Thyroid gland (tissue), 4 donors: ENCODE data around the gene KCNJ15. TPM values are rescaled to one million over a fixed set of nuclear protein-coding genes. Genes with fewer than 3 reads are reported as not detected.

ENCODE experiments used
- DNase-seq, 2 donors: peaks; one replicate each; pipeline ENCODE4 v3.0.0-alpha.2; 2019
- H3K27ac ChIP-seq, 3 donors: fragments of 200-600 bp; sonication (generic); 1 replicate in 2 of 3; 2 replicates in 1 of 3; pipeline ENCODE4 v1.5.1; 2016 to 2019; ENCODE audit warnings: mild to moderate bottlenecking in 1 of 3, moderate library complexity in 1 of 3
- H3K27me3 ChIP-seq: fragments of 200-600 bp; sonication (generic); one replicate; pipeline ENCODE4 v1.5.1; 2019
- H3K36me3 ChIP-seq, 2 donors: fragments of 200-600 bp; sonication (generic); one replicate each; pipeline ENCODE4 v1.5.1; 2016 to 2019
- H3K4me1 ChIP-seq, 2 donors: fragments of 200-600 bp; sonication (generic); one replicate each; pipeline ENCODE4 v1.5.1; 2017 to 2019
- H3K4me3 ChIP-seq, 3 donors: fragments of 200-600 bp; sonication (generic); replicated peaks in 1 of 3; 1 replicate in 2 of 3; 2 replicates in 1 of 3; pipeline ENCODE4 v1.5.1; 2016; ENCODE audit warnings: mild to moderate bottlenecking in 1 of 3
- H3K9me3 ChIP-seq: fragments of 200-600 bp; sonication (generic); one replicate; pipeline ENCODE4 v1.5.1; 2017
- CTCF ChIP-seq, 6 experiments: fragments of 200-600 bp in 3 of 6; fragments of 450-650 bp in 3 of 6; sonication (generic) in 3 of 6; IDR thresholded peaks; one replicate each; pipeline ENCODE4 v1.5.1; 2016 to 2019; ENCODE audit warnings: antibody characterized with exemption in 6 of 6, mild to moderate bottlenecking in 2 of 6, inconsistent platforms in 1 of 6, moderate library complexity in 1 of 6
- POLR2A ChIP-seq, 2 donors: fragments of 450-650 bp; IDR thresholded peaks; one replicate each; pipeline ENCODE4 v1.6.1; 2017; ENCODE audit warnings: antibody characterized with exemption in 2 of 2, mild to moderate bottlenecking in 2 of 2, moderate library complexity in 1 of 2
- WGBS, 2 donors: methylation state at CpG; one replicate each; pipeline ENCODE4 v1.1.5; 2017; 5-methylcytosine and 5-hydroxymethylcytosine counted together
- intact Hi-C: fragments of 100-400 bp; cut with DNase I; formaldehyde crosslinking; loops from one replicate; pipeline ENCODE4 v1.15.1; 2023
- total RNA-seq, 4 donors: library from RNA; depleted of rRNA; stranded (reverse); fragments of >200 nt; gene quantifications; one replicate each; pipeline ENCODE4 v1.2.3, GENCODE V29; 2016

The KCNJ15 gene
- total RNA-seq, 4 donors from 2014 or later = 29.2 to 71.2 (median 59.5) TPM

GRCh38 chr21:38311765-38312164 is 55.0 kb downstream of the KCNJ15 start:
- Histone ChIP-seq H3K4me1 (peaks cover 43 to 66% of the 10 kb centered on the region in 2 donors), H3K4me3 (no peak overlapping the region), H3K27me3 (no peaks in the 10 kb centered on the region), H3K27ac (peak overlapping the region; percentile 79 to 94 (median 92)), H3K36me3 (no peaks in the 10 kb centered on the region), H3K9me3 (no peaks in the 10 kb centered on the region)
- peak; percentile 67 to 72 for DNase-seq
- 39 to 49% methylated on average over 6 of the region's 6 CpGs for WGBS, 2 donors
- TF ChIP-seq POLR2A (IDR thresholded peaks at IDR 0.05) = no peak
- TF ChIP-seq CTCF (IDR thresholded peaks at IDR 0.05) = no peak
- intact Hi-C loops = no loop called here

GRCh38 chr21:38312822-38313221 is 56.0 kb downstream of the KCNJ15 start:
- H3K4me3 ChIP-seq = no peak overlapping the region
- H3K36me3 ChIP-seq = no peaks in the 10 kb centered on the region
- no peaks in the 10 kb centered on the region for H3K9me3 ChIP-seq
- TF ChIP-seq CTCF (IDR thresholded peaks at IDR 0.05) = no peak
- TF ChIP-seq POLR2A (IDR thresholded peaks at IDR 0.05) = no peak
- no peak for DNase-seq
- WGBS, 2 donors = 75 to 85% methylated on average over 1 of the region's 1 CpG
- peaks cover 43 to 66% of the 10 kb centered on the region in 2 donors for H3K4me1 ChIP-seq
- intact Hi-C loops = no loop called here
- H3K27me3 ChIP-seq = no peaks in the 10 kb centered on the region
- H3K27ac ChIP-seq = peak overlapping the region; percentile 63 to 92 (median 79)

GRCh38 chr21:38314558-38314957 is 57.8 kb downstream of the KCNJ15 start:
- Histone ChIP-seq H3K4me1 (peaks cover 39 to 55% of the 10 kb centered on the region in 2 donors), H3K27ac (peak overlapping the region; percentile 60 to 64 (median 61))

GRCh38 chr21:38315122-38315521 is 58.3 kb downstream of the KCNJ15 start:
- no peaks in the 10 kb centered on the region for H3K9me3 ChIP-seq
- peak overlapping the region; percentile 60 to 64 (median 61) for H3K27ac ChIP-seq
- H3K4me3 ChIP-seq = no peak overlapping the region
- H3K36me3 ChIP-seq = no peaks in the 10 kb centered on the region
- no peaks in the 10 kb centered on the region for H3K27me3 ChIP-seq
- H3K4me1 ChIP-seq = peaks cover 34 to 50% of the 10 kb centered on the region in 2 donors
- intact Hi-C loops = no loop called here
- TF ChIP-seq POLR2A (IDR thresholded peaks at IDR 0.05) (no peak), CTCF (IDR thresholded peaks at IDR 0.05) (no peak)
- DNase-seq = peak; percentile 55 to 62
- WGBS, 2 donors = 14 to 23% methylated on average over 2 of the region's 2 CpGs

More at GRCh38 chr21:38314558-38314957, 57.8 kb downstream of the KCNJ15 start:
- Histone ChIP-seq H3K9me3 (no peaks in the 10 kb centered on the region), H3K36me3 (no peaks in the 10 kb centered on the region), H3K4me3 (no peak overlapping the region), H3K27me3 (no peaks in the 10 kb centered on the region)
- no peak for DNase-seq
- WGBS, 2 donors = 73 to 80% methylated on average over 3 of the region's 3 CpGs
- TF ChIP-seq CTCF (IDR thresholded peaks at IDR 0.05) (no peak), POLR2A (IDR thresholded peaks at IDR 0.05) (no peak)
- intact Hi-C loops = no loop called here

- H3K4me1 ChIP-seq = peaks cover 7 to 18% of the 10 kb centered on the region in 2 donors
- H3K27me3 ChIP-seq = no peaks in the 10 kb centered on the region
- H3K27ac ChIP-seq = no peak overlapping the region
- no peak overlapping the region for H3K4me3 ChIP-seq
- intact Hi-C loops = no loop called here
- TF ChIP-seq POLR2A (IDR thresholded peaks at IDR 0.05) (no peak), CTCF (IDR thresholded peaks at IDR 0.05) (no peak)
- no peaks in the 10 kb centered on the region for H3K36me3 ChIP-seq
- WGBS, 2 donors = 82 to 93% methylated on average over 7 of the region's 7 CpGs
- no peaks in the 10 kb centered on the region for H3K9me3 ChIP-seq
- DNase-seq = no peak
Measured at GRCh38 chr21:38319781-38320180, 63.0 kb downstream of the KCNJ15 start.
